Lung (tissue), 12 donors: Measurements from ENCODE around the gene KIAA0930. TPM values are rescaled to one million over a fixed set of nuclear protein-coding genes. Genes with fewer than 3 reads are reported as not detected.

Experiments used
- ATAC-seq: fragments of 200-7000 bp; cut with Tn5 transposase; one replicate; pipeline ENCODE4 v1.9.1; 2020; ENCODE audit warnings: moderate number of reproducible peaks; ENCODE audit not compliant: insufficient read depth, low FRiP score
- DNase-seq, 3 donors: peaks; one replicate each; pipeline ENCODE4 v3.0.0-alpha.2; 2013 to 2017
- H3K27ac ChIP-seq, 2 donors: one replicate each; pipeline ENCODE4 v1.5.1; 2013; ENCODE audit warnings: mild to moderate bottlenecking in 2 of 2, moderate library complexity in 2 of 2, control low read depth in 1 of 2, inconsistent platforms in 1 of 2, low read depth in 1 of 2, low read length in 1 of 2
- H3K27me3 ChIP-seq, 3 donors: one replicate each; pipeline ENCODE4 v1.5.1; 2013; ENCODE audit warnings: low read length in 2 of 3; ENCODE audit not compliant: control insufficient read depth in 3 of 3, insufficient read depth in 3 of 3
- H3K36me3 ChIP-seq, 4 donors: one replicate each; pipeline ENCODE4 v1.5.1; 2013; ENCODE audit warnings: low read length in 4 of 4, mild to moderate bottlenecking in 1 of 4, moderate library complexity in 1 of 4; ENCODE audit not compliant: control insufficient read depth in 4 of 4, insufficient read depth in 4 of 4
- H3K4me1 ChIP-seq, 5 donors: one replicate each; pipeline ENCODE4 v1.5.1; 2013; ENCODE audit warnings: low read length in 5 of 5, mild to moderate bottlenecking in 2 of 5, moderate library complexity in 1 of 5; ENCODE audit not compliant: control insufficient read depth in 5 of 5, insufficient read depth in 5 of 5
- H3K4me3 ChIP-seq: one replicate; pipeline ENCODE4 v1.5.1; 2013; ENCODE audit warnings: mild to moderate bottlenecking, control low read depth, moderate library complexity
- H3K9ac ChIP-seq, 2 donors: one replicate each; pipeline ENCODE4 v1.5.1; 2013; ENCODE audit warnings: low read length in 2 of 2, control low read depth in 1 of 2; ENCODE audit not compliant: insufficient read depth in 1 of 2
- H3K9me3 ChIP-seq, 4 donors: one replicate each; pipeline ENCODE4 v1.5.1; 2013; ENCODE audit warnings: low read length in 3 of 4, mild to moderate bottlenecking in 1 of 4, moderate library complexity in 1 of 4; ENCODE audit not compliant: control insufficient read depth in 4 of 4, insufficient read depth in 3 of 4
- WGBS, 2 donors: extraction: QIAGEN DNeasy Blood & Tissue Kit; methylation state at CpG; one replicate each; pipeline ENCODE4 v1.1.7; 2013; 5-methylcytosine and 5-hydroxymethylcytosine counted together
- polyA plus RNA-seq, 2 donors: library from polyadenylated mRNA; stranded (reverse); fragments of 200-250 nt; gene quantifications; one replicate each; pipeline ENCODE4 v1.2.1, GENCODE V29; 2013
- total RNA-seq, 2 donors: library from RNA; depleted of rRNA in 1 of 2; stranded (reverse); fragments of >200 nt in 1 of 2; gene quantifications; one replicate each; pipeline ENCODE4 v1.2.1, GENCODE V29; 2014 to 2021
- TF ChIP-seq, protein P1 (sequence below): IDR thresholded peaks from 2 replicates; pipeline ENCODE4 v1.5.1; 2012; ENCODE audit warnings: mild to moderate bottlenecking; ENCODE audit errors: control extremely low read depth, extremely low read depth
- donor health status: control.
- donor health status: control.
- donor health status: Bipolar disorder and iron deficiency.
- donor health status: healthy.
- donor health status: DM: yes; HTN: yes; CAD: no.

Gene KIAA0930
- total and polyA plus RNA-seq, 4 donors, result 25.9 to 67.3 (median 57.3) TPM

DNA sequence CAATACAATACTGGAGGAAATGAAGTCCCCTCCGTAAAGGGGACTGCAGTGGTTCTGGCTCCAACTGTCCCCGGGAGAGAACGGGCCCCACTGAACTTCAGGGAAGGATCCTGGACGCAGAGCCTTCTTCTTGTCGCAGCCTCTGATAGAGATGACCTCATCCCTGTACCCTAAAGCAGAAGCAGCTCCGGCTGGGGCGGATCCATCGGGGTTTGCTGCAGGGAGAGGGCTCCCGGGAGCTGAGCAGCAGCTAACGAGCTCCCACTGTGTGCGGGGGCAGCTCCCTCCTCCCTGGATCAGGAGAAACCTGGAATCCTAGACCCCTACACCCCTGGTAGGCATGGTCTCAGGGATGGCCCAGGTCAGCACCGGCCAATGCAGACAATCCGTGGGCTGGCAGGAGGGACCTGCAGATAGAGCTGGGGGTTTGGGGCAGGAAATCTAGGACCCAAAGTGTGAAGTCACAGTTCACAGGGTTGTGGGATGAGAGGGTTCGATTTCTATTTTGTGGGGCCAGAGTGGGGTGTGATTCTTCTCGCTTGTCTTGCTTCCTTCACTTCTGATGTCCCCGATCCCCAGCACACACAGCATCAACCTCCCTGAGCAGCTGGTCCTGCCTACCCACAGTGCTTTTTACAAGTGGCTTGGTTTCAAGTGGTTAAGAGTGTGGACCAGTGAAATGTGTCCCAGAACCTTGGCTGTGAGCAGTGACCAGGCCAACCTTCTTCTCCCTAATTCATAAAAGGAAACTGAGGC, 12.9 kb downstream of the KIAA0930 start:
- no peak for ATAC-seq
- peaks cover 0 to 32% (median 0%) of the 10 kb centered on the region in 5 donors for H3K4me1 ChIP-seq
- TF ChIP-seq, protein P1, sequence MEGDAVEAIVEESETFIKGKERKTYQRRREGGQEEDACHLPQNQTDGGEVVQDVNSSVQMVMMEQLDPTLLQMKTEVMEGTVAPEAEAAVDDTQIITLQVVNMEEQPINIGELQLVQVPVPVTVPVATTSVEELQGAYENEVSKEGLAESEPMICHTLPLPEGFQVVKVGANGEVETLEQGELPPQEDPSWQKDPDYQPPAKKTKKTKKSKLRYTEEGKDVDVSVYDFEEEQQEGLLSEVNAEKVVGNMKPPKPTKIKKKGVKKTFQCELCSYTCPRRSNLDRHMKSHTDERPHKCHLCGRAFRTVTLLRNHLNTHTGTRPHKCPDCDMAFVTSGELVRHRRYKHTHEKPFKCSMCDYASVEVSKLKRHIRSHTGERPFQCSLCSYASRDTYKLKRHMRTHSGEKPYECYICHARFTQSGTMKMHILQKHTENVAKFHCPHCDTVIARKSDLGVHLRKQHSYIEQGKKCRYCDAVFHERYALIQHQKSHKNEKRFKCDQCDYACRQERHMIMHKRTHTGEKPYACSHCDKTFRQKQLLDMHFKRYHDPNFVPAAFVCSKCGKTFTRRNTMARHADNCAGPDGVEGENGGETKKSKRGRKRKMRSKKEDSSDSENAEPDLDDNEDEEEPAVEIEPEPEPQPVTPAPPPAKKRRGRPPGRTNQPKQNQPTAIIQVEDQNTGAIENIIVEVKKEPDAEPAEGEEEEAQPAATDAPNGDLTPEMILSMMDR, result no peak

DNA sequence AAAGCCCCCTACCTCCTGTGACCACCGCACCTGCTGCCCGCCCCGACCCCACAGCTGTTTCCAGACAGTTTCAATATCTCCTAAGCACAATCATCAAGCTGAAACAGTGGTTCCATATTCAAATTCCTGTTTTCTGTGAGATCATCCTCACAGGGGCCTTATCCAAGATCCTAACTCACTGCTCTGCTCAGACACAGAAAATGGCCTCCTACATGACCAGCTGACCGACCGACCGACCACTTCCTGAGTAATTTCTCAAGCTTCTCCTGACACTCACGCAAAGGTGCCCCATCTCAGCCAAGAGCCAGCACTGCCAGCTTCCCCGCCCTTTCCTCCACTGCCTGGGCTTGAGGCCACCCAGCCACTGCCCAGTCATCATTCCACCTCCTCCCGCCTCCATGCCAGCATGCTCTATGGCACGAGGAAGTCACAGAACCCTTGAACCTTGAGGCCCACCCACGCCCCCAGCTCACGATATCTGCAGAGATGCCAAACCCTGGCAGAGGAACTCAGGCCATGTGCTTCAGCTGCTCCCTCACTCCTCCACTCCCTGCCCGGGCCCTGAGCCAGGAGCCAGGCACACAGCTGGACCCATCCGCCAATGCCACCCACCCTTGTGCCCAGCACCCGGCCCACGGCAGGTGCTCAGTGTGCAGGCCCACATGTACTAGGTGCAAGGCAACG, 14.0 kb downstream of the KIAA0930 start:
- peak; percentile 32 for ATAC-seq
- no peaks in the 10 kb centered on the region for H3K27me3 ChIP-seq
- DNase-seq, result no peak
- no peak overlapping the region for H3K9ac ChIP-seq
- H3K4me3 ChIP-seq, result no peak overlapping the region
- H3K27ac ChIP-seq, result peak overlapping the region in 1 of 2 donors; percentile 69
- TF ChIP-seq, protein P1, result no peak
- H3K36me3 ChIP-seq, result no peaks in the 10 kb centered on the region
- peaks cover 0 to 32% (median 0%) of the 10 kb centered on the region in 5 donors for H3K4me1 ChIP-seq
- 38 to 55% methylated on average over 17 of the region's 17 CpGs for WGBS, 2 donors
- no peaks in the 10 kb centered on the region for H3K9me3 ChIP-seq

More for the DNA sequence above, 12.9 kb downstream of the KIAA0930 start:
- no peak overlapping the region for H3K4me3 ChIP-seq
- no peaks in the 10 kb centered on the region for H3K27me3 ChIP-seq
- peak overlapping the region in 1 of 2 donors; percentile 68 for H3K27ac ChIP-seq
- peaks cover 0 to under 1% (median 0%) of the 10 kb centered on the region in 4 donors for H3K36me3 ChIP-seq
- DNase-seq, result no peak
- H3K9me3 ChIP-seq, result no peaks in the 10 kb centered on the region
- H3K9ac ChIP-seq, result no peak overlapping the region
- 57 to 79% methylated on average over 16 of the region's 16 CpGs for WGBS, 2 donors

DNA sequence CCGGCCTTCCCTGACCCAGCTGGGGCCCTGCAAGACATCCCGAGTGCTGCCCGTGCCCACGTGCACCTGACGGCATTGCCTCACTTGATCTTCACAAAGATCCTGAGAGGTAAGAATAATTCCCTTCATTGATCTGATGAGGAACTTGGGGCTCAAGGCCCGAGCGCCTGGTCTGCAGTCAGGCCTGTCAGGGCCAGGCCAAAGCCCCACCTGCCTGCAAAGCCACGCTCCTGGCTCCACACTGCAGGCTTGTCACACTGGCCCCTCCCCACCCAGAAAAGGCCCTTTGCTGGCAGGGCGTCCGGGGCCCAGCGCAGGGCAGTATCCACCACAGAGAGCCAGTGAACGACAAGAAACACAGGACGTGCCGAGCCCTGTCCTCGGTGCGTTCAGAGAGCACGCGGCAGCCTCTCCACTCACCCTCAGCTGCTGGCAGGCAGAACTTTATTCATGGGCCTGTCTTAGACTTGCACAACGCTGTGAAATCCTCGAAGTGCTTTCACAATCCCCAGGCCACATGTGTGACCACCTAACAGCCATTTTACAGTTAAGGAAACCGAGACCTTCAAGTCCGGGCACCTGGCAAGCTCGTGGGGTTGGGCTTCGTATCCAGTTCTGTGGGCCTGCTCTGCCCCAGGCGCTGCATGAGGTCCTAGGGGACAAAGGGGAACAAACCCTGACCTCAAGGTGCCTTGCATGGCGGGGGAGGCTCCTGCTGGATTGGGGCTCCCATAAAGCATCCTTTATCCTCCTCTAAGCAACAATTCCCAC, 14.8 kb downstream of the KIAA0930 start:
- Histone ChIP-seq H3K9me3 (no peaks in the 10 kb centered on the region), H3K36me3 (no peaks in the 10 kb centered on the region), H3K27me3 (no peaks in the 10 kb centered on the region), H3K4me3 (no peak overlapping the region), H3K27ac (peak overlapping the region in 1 of 2 donors; percentile 69), H3K9ac (no peak overlapping the region), H3K4me1 (peaks cover 0 to 32% (median 0%) of the 10 kb centered on the region in 5 donors)
- 41 to 59% methylated on average over 26 of the region's 26 CpGs for WGBS, 2 donors
- TF ChIP-seq, protein P1, result no peak
- peak; percentile 50 for ATAC-seq
- peak; percentile 58 to 75 (median 62) for DNase-seq
